Measurements from ENCODE around the gene NUCB1. TPM values are rescaled to one million over a fixed set of nuclear protein-coding genes. Genes with fewer than 3 reads are reported as not detected.

NUCB1 gene
- total RNA-seq, 1 donor from 2014 or later = 126 TPM

DNA sequence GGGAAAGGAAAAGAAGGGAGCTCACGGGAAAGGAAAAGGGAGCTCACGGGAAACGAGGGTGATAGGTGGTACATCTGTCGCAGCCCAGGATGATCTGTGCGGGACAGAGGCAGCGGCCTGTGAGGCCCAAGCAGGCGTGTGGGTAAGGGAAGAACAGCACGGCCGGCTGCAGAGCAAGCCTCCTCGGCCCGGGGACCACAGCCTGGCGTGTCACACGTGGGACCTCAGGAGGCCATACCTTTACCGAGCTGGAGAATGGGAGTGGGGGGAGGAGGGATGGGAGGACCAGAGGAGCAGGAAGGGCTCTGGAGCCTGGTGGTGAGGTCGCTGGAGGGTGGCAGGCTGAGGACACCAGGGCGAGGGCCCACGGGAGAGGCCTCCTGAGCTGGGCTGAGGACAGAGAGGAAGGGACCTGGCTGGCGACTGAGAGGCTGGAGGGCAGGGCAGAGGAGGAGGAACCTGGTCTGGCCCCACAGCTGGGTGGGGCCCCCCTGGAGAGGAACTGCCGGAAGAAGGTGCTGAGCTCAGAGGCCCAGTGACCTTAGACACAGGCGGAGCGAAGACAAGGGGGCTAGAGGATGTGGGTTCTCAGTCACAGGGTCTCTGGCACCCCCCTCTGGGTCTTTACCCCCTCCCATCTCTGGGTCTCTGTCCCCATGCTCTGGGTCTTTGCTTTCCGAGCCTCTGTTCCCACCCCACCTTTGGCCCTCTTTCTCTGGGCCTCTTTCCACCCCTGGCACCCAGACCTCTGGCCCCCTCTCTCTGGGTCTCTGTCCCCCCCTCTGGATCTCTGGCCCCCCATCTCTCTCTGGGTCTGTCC is 62.1 kb downstream of the NUCB1 start:
- H3K4me3 Mint-ChIP-seq = peak overlapping the region; percentile 65
- no peak for TF ChIP-seq CTCF (IDR thresholded peaks at IDR 0.05)
- ATAC-seq (ENCODE audit: low read depth) (peak; percentile 30), DNase-seq (peak; percentile 53)
- ChIA-PET POLR2A (interaction anchor here (0.6 to 4.9 kb wide), 11 partner anchors 8 to 714 kb away, joined by 3 to 53 read pairs (median 4); partner anchors contain the start of genes BAX, NUCB1, PPP1R15A and PRMT1), CTCF (interaction anchor here (0.9 to 1.5 kb wide), 4 partner anchors 9 to 167 kb away, joined by 3 to 8 read pairs (median 3); no protein-coding TSS in a partner anchor)
- no peaks in the 10 kb centered on the region for H3K9me3 Mint-ChIP-seq
- intact Hi-C loops (cut with micrococcal nuclease) = loop anchor here (2.0 kb wide), 1 partner anchor 61 kb away; the partner anchor contains the start of gene NUCB1
- peaks cover 65% of the 10 kb centered on the region for H3K4me1 Mint-ChIP-seq
- peaks cover 40% of the 10 kb centered on the region for H3K36me3 Mint-ChIP-seq (ENCODE audit: low read depth)
- H3K27ac Mint-ChIP-seq = peak overlapping the region; percentile 99
- no peaks in the 10 kb centered on the region for H3K27me3 Mint-ChIP-seq

DNA sequence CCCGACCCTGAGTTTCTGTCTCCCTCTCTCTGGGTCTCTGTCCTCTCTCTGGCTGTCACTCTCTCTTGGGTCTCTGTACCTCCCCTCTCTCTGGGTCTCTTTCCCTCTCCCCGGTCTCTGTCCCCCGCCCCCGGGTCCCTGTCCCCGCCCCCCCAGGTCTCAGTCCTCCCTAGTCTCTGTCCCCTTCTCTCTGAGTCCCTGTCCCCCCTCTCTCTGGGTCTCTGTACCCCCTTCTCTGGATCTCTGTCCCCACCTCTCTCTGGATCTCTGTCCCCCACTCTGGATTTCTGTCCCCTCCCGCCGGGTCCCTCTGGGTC is 62.7 kb downstream of the NUCB1 start:
- intact Hi-C loops (cut with micrococcal nuclease) = loop anchor here (2.0 kb wide), 1 partner anchor 62 kb away; the partner anchor contains the start of gene NUCB1
- ATAC-seq (ENCODE audit: low read depth) = no peak
- DNase-seq = no peak
- peak overlapping the region; percentile 65 for H3K4me3 Mint-ChIP-seq
- H3K36me3 Mint-ChIP-seq (ENCODE audit: low read depth) = peaks cover 40% of the 10 kb centered on the region
- peaks cover 70% of the 10 kb centered on the region for H3K4me1 Mint-ChIP-seq
- ChIA-PET CTCF (interaction anchor here (1.5 kb wide), 2 partner anchors 8 to 167 kb away, joined by 3 to 8 read pairs; no protein-coding TSS in a partner anchor), POLR2A (interaction anchor here (0.8 to 4.9 kb wide), 7 partner anchors 8 to 714 kb away, joined by 3 to 53 read pairs (median 5); partner anchors contain the start of genes BAX, NUCB1, PPP1R15A and PRMT1)
- no peaks in the 10 kb centered on the region for H3K9me3 Mint-ChIP-seq
- no peaks in the 10 kb centered on the region for H3K27me3 Mint-ChIP-seq
- TF ChIP-seq CTCF (IDR thresholded peaks at IDR 0.05) = no peak
- peak overlapping the region; percentile 99 for H3K27ac Mint-ChIP-seq

GRCh38 chr19:48963371-48964204 is 63.5 kb downstream of the NUCB1 start:
- Mint-ChIP-seq H3K27me3 (no peaks in the 10 kb centered on the region), H3K36me3 (ENCODE audit: low read depth) (peaks cover 43% of the 10 kb centered on the region), H3K9me3 (no peaks in the 10 kb centered on the region), H3K4me3 (peak overlapping the region; percentile 99), H3K27ac (peak overlapping the region; percentile 99), H3K4me1 (peaks cover 72% of the 10 kb centered on the region)
- intact Hi-C loops (cut with micrococcal nuclease) = loop anchor here (2.0 kb wide), 3 partner anchors 63 to 627 kb away; partner anchors contain the start of genes DBP, NUCB1 and PRR12
- DNase-seq = peak; percentile 55
- TF ChIP-seq CTCF (IDR thresholded peaks at IDR 0.05) = no peak
- ChIA-PET CTCF (no interaction called here), POLR2A (interaction anchor here (0.6 to 8.1 kb wide), 15 partner anchors 9 to 345 kb away, joined by 3 to 179 read pairs (median 5); partner anchors contain the start of genes BAX, NUCB1, PPP1R15A and RPL18)
- no peak for ATAC-seq (ENCODE audit: low read depth)

- no peak for TF ChIP-seq CTCF (IDR thresholded peaks at IDR 0.05)
- H3K27ac Mint-ChIP-seq = peak overlapping the region; percentile 99
- no peaks in the 10 kb centered on the region for H3K27me3 Mint-ChIP-seq
- POLR2A ChIA-PET = interaction anchor here (0.7 to 8.1 kb wide), 17 partner anchors 10 to 345 kb away, joined by 3 to 179 read pairs (median 5); partner anchors contain the start of genes BAX, GYS1, NUCB1 and PPP1R15A
- H3K36me3 Mint-ChIP-seq (ENCODE audit: low read depth) = peaks cover 46% of the 10 kb centered on the region
- CTCF ChIA-PET = interaction anchor here (1.3 to 1.4 kb wide), 2 partner anchors 169 to 176 kb away, joined by 4 to 5 read pairs; no protein-coding TSS in a partner anchor
- no peaks in the 10 kb centered on the region for H3K9me3 Mint-ChIP-seq
- intact Hi-C loops (cut with micrococcal nuclease) = loop anchor here (1.0 to 5.0 kb wide), 7 partner anchors 10 to 626 kb away; partner anchors contain the start of genes BAX, DBP and PRR12
- ATAC-seq (ENCODE audit: low read depth) = no peak
- no peak for DNase-seq
- peak overlapping the region; percentile 99 for H3K4me3 Mint-ChIP-seq
- H3K4me1 Mint-ChIP-seq = peaks cover 70% of the 10 kb centered on the region
Measured at GRCh38 chr19:48964205-48965039, 64.3 kb downstream of the NUCB1 start.

Measured in activated B cell treated with CpG ODN at 0.5 μM for 24 hours (primary cell).